ENCODE measurements around the gene ARID1A.

DNA sequence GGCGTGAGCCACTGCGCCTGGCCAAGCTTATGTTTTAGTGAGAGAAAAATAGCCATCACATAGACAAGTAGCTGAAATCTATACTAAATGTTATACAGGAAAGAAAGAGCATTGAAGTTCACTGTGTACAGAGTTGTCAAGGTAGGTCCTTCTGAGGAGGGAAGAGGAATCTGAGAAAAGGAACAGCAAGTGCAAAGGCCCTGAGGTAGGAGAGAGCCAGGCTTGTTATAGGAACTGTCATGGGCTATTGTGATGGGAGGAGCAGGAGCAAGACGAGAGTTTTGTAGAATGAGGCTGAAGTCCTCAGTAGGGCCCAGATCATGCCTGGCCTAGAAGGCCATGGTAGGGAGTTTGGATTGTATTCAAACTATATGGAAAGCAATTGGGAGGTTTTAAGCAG is 135.2 kb downstream of the ARID1A start:
- TF ChIP-seq, protein P1, sequence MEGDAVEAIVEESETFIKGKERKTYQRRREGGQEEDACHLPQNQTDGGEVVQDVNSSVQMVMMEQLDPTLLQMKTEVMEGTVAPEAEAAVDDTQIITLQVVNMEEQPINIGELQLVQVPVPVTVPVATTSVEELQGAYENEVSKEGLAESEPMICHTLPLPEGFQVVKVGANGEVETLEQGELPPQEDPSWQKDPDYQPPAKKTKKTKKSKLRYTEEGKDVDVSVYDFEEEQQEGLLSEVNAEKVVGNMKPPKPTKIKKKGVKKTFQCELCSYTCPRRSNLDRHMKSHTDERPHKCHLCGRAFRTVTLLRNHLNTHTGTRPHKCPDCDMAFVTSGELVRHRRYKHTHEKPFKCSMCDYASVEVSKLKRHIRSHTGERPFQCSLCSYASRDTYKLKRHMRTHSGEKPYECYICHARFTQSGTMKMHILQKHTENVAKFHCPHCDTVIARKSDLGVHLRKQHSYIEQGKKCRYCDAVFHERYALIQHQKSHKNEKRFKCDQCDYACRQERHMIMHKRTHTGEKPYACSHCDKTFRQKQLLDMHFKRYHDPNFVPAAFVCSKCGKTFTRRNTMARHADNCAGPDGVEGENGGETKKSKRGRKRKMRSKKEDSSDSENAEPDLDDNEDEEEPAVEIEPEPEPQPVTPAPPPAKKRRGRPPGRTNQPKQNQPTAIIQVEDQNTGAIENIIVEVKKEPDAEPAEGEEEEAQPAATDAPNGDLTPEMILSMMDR (IDR thresholded peaks at IDR 0.05; ENCODE audit: insufficient read depth, low read depth, low read length) = no peak
- TF ChIP-seq EZH2 (IDR thresholded peaks at IDR 0.05; ENCODE audit: insufficient read depth, low read length) = no peak

Measured in astrocyte (in vitro differentiated cells and primary cell).